Endothelial cell of umbilical vein (primary cell): ENCODE data around the gene GBF1. TPM values are rescaled to one million over a fixed set of nuclear protein-coding genes. Genes with fewer than 3 reads are reported as not detected.

Experiments
- BruUV-seq: library from RNA; stranded (reverse); fragments of 400-500 nt; replicated peaks from 2 replicates; lab custom pipeline; 2021; lab: Mats Ljungman, UMichigan
- CTCF ChIA-PET: fragments of 300-600, 350-600 bp; sonication (Branson Sonifier 250); formaldehyde crosslinking; loops from one replicate; lab custom pipeline; 2021; ENCODE audit warnings: antibody characterized with exemption, inconsistent platforms; lab: Charles Lee
- POLR2A ChIA-PET: fragments of 300-600, 350-600 bp; sonication (Branson Sonifier 250); formaldehyde crosslinking; loops from one replicate; lab custom pipeline; 2021; ENCODE audit warnings: antibody characterized with exemption, inconsistent platforms; lab: Charles Lee
- DNase-seq: peaks from one replicate; pipeline ENCODE4 v3.0.0-alpha.2; 2011; ENCODE audit warnings: low read depth, low spot score
- FAIRE-seq: peaks from 2 replicates; lab custom pipeline; 2011; peaks lifted over from hg19 to GRCh38; lab: Jason Lieb, UNC
- H2AFZ ChIP-seq: 2 replicates; pipeline ENCODE4 v1.6.0; 2012; ENCODE audit warnings: low read depth, low read length, control low read depth, inconsistent platforms
- H3K27ac ChIP-seq: 2 replicates; pipeline ENCODE4 v1.5.1; 2011; ENCODE audit warnings: low read depth, mild to moderate bottlenecking, control low read depth, low read length, moderate library complexity; ENCODE audit not compliant: insufficient read depth
- H3K27me3 ChIP-seq, 2 experiments: 2 replicates each; pipeline versions ENCODE4 v1.6.0 to v1.6.1; 2011; ENCODE audit warnings: low read length in 2 of 2, mixed read lengths in 1 of 2; ENCODE audit not compliant: control insufficient read depth in 2 of 2, insufficient read depth in 2 of 2
- H3K36me3 ChIP-seq, 2 experiments: 2 replicates in 1 of 2; 3 replicates in 1 of 2; pipeline ENCODE4 v1.5.1; 2011; ENCODE audit warnings: low read length in 2 of 2, mild to moderate bottlenecking in 1 of 2, moderate library complexity in 1 of 2; ENCODE audit not compliant: control insufficient read depth in 2 of 2, insufficient read depth in 2 of 2; ENCODE audit errors: extremely low read depth in 1 of 2
- H3K4me1 ChIP-seq: 3 replicates; pipeline ENCODE4 v1.5.1; 2011; ENCODE audit warnings: mild to moderate bottlenecking, low read length; ENCODE audit not compliant: control insufficient read depth, insufficient read depth; ENCODE audit errors: extremely low read depth
- H3K4me2 ChIP-seq: 2 replicates; pipeline ENCODE4 v1.6.1; 2011; ENCODE audit warnings: low read length, control low read depth, mixed read lengths; ENCODE audit not compliant: insufficient read depth
- H3K4me3 ChIP-seq, 3 experiments: fragments of 200-600 bp in 1 of 3; sonication (generic), shearing (Covaris generic) in 1 of 3; replicated peaks in 1 of 3; 2 replicates each; pipeline ENCODE4 v1.5.1; 2011 to 2016; ENCODE audit warnings: control low read depth in 3 of 3, low read length in 3 of 3, mild to moderate bottlenecking in 2 of 3, inconsistent platforms in 1 of 3, low read depth in 1 of 3, moderate library complexity in 1 of 3; ENCODE audit not compliant: insufficient read depth in 1 of 3
- H3K79me2 ChIP-seq: 2 replicates; pipeline ENCODE4 v1.6.0; 2012; ENCODE audit warnings: low read length, inconsistent platforms; ENCODE audit not compliant: control insufficient read depth, insufficient read depth
- H3K9ac ChIP-seq: replicated peaks from 2 replicates; pipeline ENCODE3; 2011; ENCODE audit warnings: low read length, control low read depth; ENCODE audit not compliant: insufficient read depth; ENCODE audit errors: extremely low read depth
- H3K9me1 ChIP-seq: replicated peaks from 3 replicates; pipeline ENCODE4 v1.6.0; 2011; ENCODE audit warnings: mild to moderate bottlenecking, low read length; ENCODE audit not compliant: control insufficient read depth, insufficient read depth; ENCODE audit errors: extremely low read depth
- H3K9me3 ChIP-seq: replicated peaks from 2 replicates; pipeline ENCODE4 v1.5.1; 2012; ENCODE audit warnings: low read length, inconsistent platforms; ENCODE audit not compliant: control insufficient read depth, insufficient read depth
- H4K20me1 ChIP-seq: replicated peaks from 2 replicates; pipeline ENCODE3; 2011; ENCODE audit warnings: mild to moderate bottlenecking, low read length; ENCODE audit not compliant: control insufficient read depth, insufficient read depth; ENCODE audit errors: extremely low read depth
- CTCF ChIP-seq, 2 donors: IDR thresholded peaks; 1 replicate in 1 of 2; 2 replicates in 1 of 2; pipeline ENCODE4 v1.5.1; 2011; ENCODE audit warnings: low read length in 2 of 2, mild to moderate bottlenecking in 2 of 2, moderate library complexity in 2 of 2, control low read depth in 1 of 2, inconsistent platforms in 1 of 2, low read depth in 1 of 2; ENCODE audit not compliant: insufficient read depth in 1 of 2; ENCODE audit errors: extremely low read depth in 1 of 2
- EZH2 ChIP-seq: IDR thresholded peaks from 2 replicates; pipeline ENCODE4 v1.6.1; 2012; ENCODE audit warnings: borderline replicate concordance, low read depth, mild to moderate bottlenecking, moderate library complexity, low read length, inconsistent platforms; ENCODE audit not compliant: severe bottlenecking
- FOS ChIP-seq: IDR thresholded peaks from 2 replicates; pipeline ENCODE4 v1.6.1; 2011; ENCODE audit warnings: mild to moderate bottlenecking, low read length, moderate library complexity, borderline replicate concordance; ENCODE audit not compliant: insufficient read depth
- GATA2 ChIP-seq: IDR thresholded peaks from 2 replicates; pipeline ENCODE4 v1.7.0; 2011; ENCODE audit warnings: low read depth, mild to moderate bottlenecking, moderate library complexity, mixed read lengths, low read length; ENCODE audit not compliant: insufficient read length, insufficient read depth
- JUN ChIP-seq: IDR thresholded peaks from 2 replicates; pipeline ENCODE4 v1.6.1; 2011; ENCODE audit warnings: borderline replicate concordance, low read depth; ENCODE audit not compliant: insufficient read length, insufficient read depth
- MAX ChIP-seq: IDR thresholded peaks from 2 replicates; pipeline ENCODE4 v1.6.1; 2011; ENCODE audit not compliant: insufficient read depth, insufficient read length
- MYC ChIP-seq: IDR thresholded peaks from one replicate; pipeline ENCODE4 v1.6.1; 2011; ENCODE audit warnings: mild to moderate bottlenecking, low read depth, low read length
- POLR2A ChIP-seq: IDR thresholded peaks from 2 replicates; pipeline ENCODE4 v1.6.1; 2012; ENCODE audit warnings: low read depth, mild to moderate bottlenecking, control low read depth, low read length
- POLR2AphosphoS5 ChIP-seq: IDR thresholded peaks from 2 replicates; pipeline ENCODE4 v1.6.1; 2012; ENCODE audit warnings: low read depth, mild to moderate bottlenecking, control low read depth, low read length, moderate library complexity; ENCODE audit not compliant: insufficient read depth
- dilution Hi-C: fragments of 300-500 bp; cut with MboI; formaldehyde crosslinking; loops from one replicate; pipeline ENCODE4 v1.15.0; 2019; ENCODE audit warnings: low sequenced_read_pairs; ENCODE audit not compliant: extremely low pct_ligation_motif_present
- intact Hi-C: fragments of 100-400 bp; cut with micrococcal nuclease; formaldehyde crosslinking; loops from one replicate; pipeline ENCODE4 v1.10.0; 2022
- polyA plus RNA-seq, 4 experiments: library from polyadenylated mRNA; depleted of rRNA in 3 of 4; stranded (reverse) in 3 of 4; unstranded in 1 of 4; fragments of >200 nt; gene quantifications; 2 replicates each; pipeline versions ENCODE4 v1.2.1 to v1.2.3, GENCODE V29; 2011 to 2012; ENCODE audit warnings: missing spikeins in 1 of 4
- total RNA-seq: library from RNA; stranded (reverse); gene quantifications from 2 replicates; pipeline ENCODE4 v1.2.3, GENCODE V29; 2021

Gene GBF1
- total and polyA plus RNA-seq, 2 donors (not counting 3 experiments of a cell fraction or from before 2014, with no cell fraction given) = 26.0 to 49.7 TPM

GRCh38 chr10:102286216-102286615, 40.9 kb downstream of the GBF1 start:
- Histone ChIP-seq H4K20me1 (peaks cover 4% of the 10 kb centered on the region), H3K36me3 (no peaks in the 10 kb centered on the region), H2AFZ (no peak overlapping the region), H3K9me1 (no peaks in the 10 kb centered on the region), H3K27me3 (no peaks in the 10 kb centered on the region), H3K4me3 (no peak overlapping the region), H3K27ac (no peak overlapping the region), H3K79me2 (peaks cover 45% of the 10 kb centered on the region), H3K9ac (no peak overlapping the region), H3K4me2 (no peak overlapping the region), H3K4me1 (peaks cover 3% of the 10 kb centered on the region), H3K9me3 (no peaks in the 10 kb centered on the region)
- no peak for FAIRE-seq
- no peak for DNase-seq
- CTCF ChIA-PET = interaction anchor here (0.8 to 1.1 kb wide), 3 partner anchors 20 to 65 kb away, joined by 3 to 4 read pairs (median 4); partner anchors contain the start of gene GBF1
- POLR2A ChIA-PET = no interaction called here
- BruUV-seq = no TSS peak
- intact Hi-C loops (no loop called here), dilution Hi-C loops (no loop called here)
- no peak for TF ChIP-seq POLR2AphosphoS5
- TF ChIP-seq CTCF (IDR thresholded peaks at IDR 0.05; ENCODE audit: extremely low read depth in 1 of 2, insufficient read depth in 1 of 2, low read depth in 1 of 2, low read length in 2 of 2) = no peak
- TF ChIP-seq FOS = no peak
- TF ChIP-seq GATA2 = no peak
- no peak for TF ChIP-seq JUN
- TF ChIP-seq EZH2 = no peak
- no peak for TF ChIP-seq POLR2A
- no peak for TF ChIP-seq MYC
- TF ChIP-seq MAX = no peak
